ENCODE measurements around the gene POTEF. TPM values are rescaled to one million over a fixed set of nuclear protein-coding genes. Genes with fewer than 3 reads are reported as not detected.
"Not testable (repeated sequence)": the region's sequence is repeated elsewhere in the genome, so short reads cannot be mapped to it uniquely, and the experiment has no call there.

POTEF gene
- total and polyA plus RNA-seq, 2 donors (not counting 3 experiments of a cell fraction or from before 2014, with no cell fraction given): 0.04 TPM; not detected in 1

GRCh38 chr2:130127726-130128125, 1.3 kb downstream of the POTEF start:
- CTCF ChIA-PET; H3K79me2 ChIP-seq (ENCODE audit: control insufficient read depth, insufficient read depth, low read length): not testable (repeated sequence)

DNA sequence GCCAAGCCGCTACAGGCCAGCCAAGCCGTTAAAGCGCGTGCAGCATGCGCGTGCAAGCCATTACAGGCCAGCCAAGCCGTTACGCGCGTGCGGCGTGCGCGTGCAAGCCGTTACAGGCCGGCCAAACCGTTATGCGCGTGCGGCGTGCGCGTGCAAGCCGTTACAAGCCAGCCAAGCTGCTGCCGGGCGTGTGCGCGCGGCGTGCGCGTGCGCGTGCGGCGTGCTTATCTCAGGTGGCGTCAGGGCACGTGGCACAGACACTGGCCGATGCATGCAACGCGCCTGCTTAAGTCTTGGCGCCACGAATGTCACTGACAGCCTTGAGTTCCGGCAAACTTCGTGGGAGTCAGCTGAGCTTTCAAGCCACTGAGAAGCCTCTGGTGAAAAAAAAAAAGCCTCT, 8.1 kb downstream of the POTEF start:
- H3K9ac ChIP-seq (replicated peaks; ENCODE audit: extremely low read depth, insufficient read depth, low read length); H2AFZ ChIP-seq (ENCODE audit: low read depth, low read length); H3K27ac ChIP-seq (ENCODE audit: insufficient read depth, low read depth, low read length); H3K27me3 ChIP-seq (ENCODE audit: control insufficient read depth in 2 of 2, insufficient read depth in 2 of 2, low read length in 2 of 2); H4K20me1 ChIP-seq (replicated peaks; ENCODE audit: control insufficient read depth, extremely low read depth, insufficient read depth, low read length); dilution Hi-C loops (cut with MboI; ENCODE audit: extremely low pct_ligation_motif_present, low sequenced_read_pairs); POLR2A ChIA-PET; FAIRE-seq; H3K9me3 ChIP-seq (replicated peaks; ENCODE audit: control insufficient read depth, insufficient read depth, low read length); H3K4me3 ChIP-seq (replicated peaks in 1 of 3; ENCODE audit: insufficient read depth in 1 of 3, low read depth in 1 of 3, low read length in 3 of 3); DNase-seq (ENCODE audit: low read depth, low spot score); CTCF ChIA-PET; H3K36me3 ChIP-seq (ENCODE audit: control insufficient read depth in 2 of 2, extremely low read depth in 1 of 2, insufficient read depth in 2 of 2, low read length in 2 of 2); H3K4me2 ChIP-seq (ENCODE audit: insufficient read depth, low read length); intact Hi-C loops (cut with micrococcal nuclease); H3K79me2 ChIP-seq (ENCODE audit: control insufficient read depth, insufficient read depth, low read length); H3K4me1 ChIP-seq (ENCODE audit: control insufficient read depth, extremely low read depth, insufficient read depth, low read length); BruUV-seq (replicated peaks); H3K9me1 ChIP-seq (replicated peaks; ENCODE audit: control insufficient read depth, extremely low read depth, insufficient read depth, low read length): not testable (repeated sequence)

More at GRCh38 chr2:130127726-130128125, 1.3 kb downstream of the POTEF start:
- H3K27ac ChIP-seq (ENCODE audit: insufficient read depth, low read depth, low read length); POLR2A ChIA-PET; H2AFZ ChIP-seq (ENCODE audit: low read depth, low read length); DNase-seq (ENCODE audit: low read depth, low spot score); H4K20me1 ChIP-seq (replicated peaks; ENCODE audit: control insufficient read depth, extremely low read depth, insufficient read depth, low read length); dilution Hi-C loops (cut with MboI; ENCODE audit: extremely low pct_ligation_motif_present, low sequenced_read_pairs); FAIRE-seq; H3K9ac ChIP-seq (replicated peaks; ENCODE audit: extremely low read depth, insufficient read depth, low read length); BruUV-seq (replicated peaks); intact Hi-C loops (cut with micrococcal nuclease); H3K36me3 ChIP-seq (ENCODE audit: control insufficient read depth in 2 of 2, extremely low read depth in 1 of 2, insufficient read depth in 2 of 2, low read length in 2 of 2); H3K27me3 ChIP-seq (ENCODE audit: control insufficient read depth in 2 of 2, insufficient read depth in 2 of 2, low read length in 2 of 2); H3K4me2 ChIP-seq (ENCODE audit: insufficient read depth, low read length); H3K9me3 ChIP-seq (replicated peaks; ENCODE audit: control insufficient read depth, insufficient read depth, low read length); H3K9me1 ChIP-seq (replicated peaks; ENCODE audit: control insufficient read depth, extremely low read depth, insufficient read depth, low read length); H3K4me3 ChIP-seq (replicated peaks in 1 of 3; ENCODE audit: insufficient read depth in 1 of 3, low read depth in 1 of 3, low read length in 3 of 3); H3K4me1 ChIP-seq (ENCODE audit: control insufficient read depth, extremely low read depth, insufficient read depth, low read length): not testable (repeated sequence)

DNA sequence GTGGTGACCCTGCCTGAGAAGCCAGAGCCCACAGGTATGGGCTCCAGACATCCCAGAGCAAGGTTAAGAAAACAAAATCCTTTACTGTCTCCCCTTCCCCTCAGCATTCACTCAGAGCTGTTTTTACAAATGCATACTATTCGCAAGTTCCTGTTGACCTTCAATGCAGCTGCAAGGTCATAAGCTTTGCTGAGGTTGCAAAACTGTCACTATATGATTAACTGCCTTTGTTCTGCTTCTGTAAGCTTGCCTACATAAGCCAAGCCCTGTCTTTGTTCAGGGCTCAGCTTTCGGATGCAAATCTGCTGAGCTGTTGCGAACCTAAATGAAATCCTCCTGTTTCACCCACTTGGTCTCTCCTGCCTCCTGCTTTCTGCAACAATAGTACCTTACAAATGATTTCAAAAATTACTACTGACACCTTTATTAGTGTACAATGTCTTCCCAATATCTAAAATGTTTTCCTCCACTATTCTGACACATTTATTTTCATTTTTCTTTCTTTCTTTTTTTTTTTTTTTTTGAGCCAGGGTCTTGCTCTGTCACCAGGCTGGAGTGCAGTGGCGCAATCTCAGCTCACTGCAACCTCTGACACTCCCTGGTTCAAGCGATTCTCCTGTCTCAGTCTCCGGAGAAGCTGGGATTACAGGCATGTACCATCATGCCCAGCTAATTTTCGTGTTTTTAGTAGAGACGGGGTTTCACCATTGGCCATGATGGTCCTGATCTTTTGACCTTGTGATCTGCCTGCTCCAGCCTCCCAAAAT, 26.2 kb downstream of the POTEF start:
- H3K4me3 ChIP-seq (replicated peaks in 1 of 3; ENCODE audit: insufficient read depth in 1 of 3, low read depth in 1 of 3, low read length in 3 of 3); CTCF ChIA-PET; POLR2A ChIA-PET; H3K9me1 ChIP-seq (replicated peaks; ENCODE audit: control insufficient read depth, extremely low read depth, insufficient read depth, low read length); H3K9ac ChIP-seq (replicated peaks; ENCODE audit: extremely low read depth, insufficient read depth, low read length); BruUV-seq (replicated peaks); H3K79me2 ChIP-seq (ENCODE audit: control insufficient read depth, insufficient read depth, low read length); FAIRE-seq; dilution Hi-C loops (cut with MboI; ENCODE audit: extremely low pct_ligation_motif_present, low sequenced_read_pairs); H2AFZ ChIP-seq (ENCODE audit: low read depth, low read length); H3K4me1 ChIP-seq (ENCODE audit: control insufficient read depth, extremely low read depth, insufficient read depth, low read length); intact Hi-C loops (cut with micrococcal nuclease); H3K9me3 ChIP-seq (replicated peaks; ENCODE audit: control insufficient read depth, insufficient read depth, low read length); H3K27ac ChIP-seq (ENCODE audit: insufficient read depth, low read depth, low read length); H3K36me3 ChIP-seq (ENCODE audit: control insufficient read depth in 2 of 2, extremely low read depth in 1 of 2, insufficient read depth in 2 of 2, low read length in 2 of 2); H3K4me2 ChIP-seq (ENCODE audit: insufficient read depth, low read length); H4K20me1 ChIP-seq (replicated peaks; ENCODE audit: control insufficient read depth, extremely low read depth, insufficient read depth, low read length); H3K27me3 ChIP-seq (ENCODE audit: control insufficient read depth in 2 of 2, insufficient read depth in 2 of 2, low read length in 2 of 2): not testable (repeated sequence)
- peak; percentile 4 for DNase-seq (ENCODE audit: low read depth, low spot score)

GRCh38 chr2:130062645-130063044, 66.4 kb downstream of the POTEF start:
- CTCF ChIA-PET; BruUV-seq (replicated peaks); H3K9me3 ChIP-seq (replicated peaks; ENCODE audit: control insufficient read depth, insufficient read depth, low read length); DNase-seq (ENCODE audit: low read depth, low spot score); H4K20me1 ChIP-seq (replicated peaks; ENCODE audit: control insufficient read depth, extremely low read depth, insufficient read depth, low read length); H3K4me1 ChIP-seq (ENCODE audit: control insufficient read depth, extremely low read depth, insufficient read depth, low read length); dilution Hi-C loops (cut with MboI; ENCODE audit: extremely low pct_ligation_motif_present, low sequenced_read_pairs); H3K9me1 ChIP-seq (replicated peaks; ENCODE audit: control insufficient read depth, extremely low read depth, insufficient read depth, low read length); FAIRE-seq; H2AFZ ChIP-seq (ENCODE audit: low read depth, low read length); H3K27ac ChIP-seq (ENCODE audit: insufficient read depth, low read depth, low read length); intact Hi-C loops (cut with micrococcal nuclease); POLR2A ChIA-PET; H3K79me2 ChIP-seq (ENCODE audit: control insufficient read depth, insufficient read depth, low read length); H3K36me3 ChIP-seq (ENCODE audit: control insufficient read depth in 2 of 2, extremely low read depth in 1 of 2, insufficient read depth in 2 of 2, low read length in 2 of 2); H3K4me3 ChIP-seq (replicated peaks in 1 of 3; ENCODE audit: insufficient read depth in 1 of 3, low read depth in 1 of 3, low read length in 3 of 3); H3K27me3 ChIP-seq (ENCODE audit: control insufficient read depth in 2 of 2, insufficient read depth in 2 of 2, low read length in 2 of 2); H3K9ac ChIP-seq (replicated peaks; ENCODE audit: extremely low read depth, insufficient read depth, low read length); H3K4me2 ChIP-seq (ENCODE audit: insufficient read depth, low read length): not testable (repeated sequence)
